ENCODE measurements around the gene SYNM.

SYNM gene

GRCh38 chr15:99167640-99168039 lies 62.8 kb downstream of the SYNM start:
- Histone ChIP-seq H3K9me3 (ENCODE audit: low read length) (no peaks in the 10 kb centered on the region), H3K9ac (ENCODE audit: low read length) (peak overlapping the region; percentile 68), H3K27me3 (ENCODE audit: control insufficient read depth in 1 of 2, insufficient read depth in 2 of 2, low read length in 2 of 2) (no peaks in the 10 kb centered on the region), H3K36me3 (ENCODE audit: insufficient read depth, low read length) (no peaks in the 10 kb centered on the region), H3K4me1 (ENCODE audit: insufficient read depth, low read length) (peaks cover 61% of the 10 kb centered on the region), H3K27ac (ENCODE audit: low read depth, low read length) (peak overlapping the region; percentile 96), H3K4me3 (ENCODE audit: low read depth in 1 of 2, low read length in 2 of 2) (no peak overlapping the region)

GRCh38 chr15:99168601-99169580 lies 64.0 kb downstream of the SYNM start:
- no peaks in the 10 kb centered on the region for H3K9me3 ChIP-seq (ENCODE audit: low read length)
- H3K36me3 ChIP-seq (ENCODE audit: insufficient read depth, low read length): no peaks in the 10 kb centered on the region
- peaks cover 65% of the 10 kb centered on the region for H3K4me1 ChIP-seq (ENCODE audit: insufficient read depth, low read length)
- no peak overlapping the region for H3K4me3 ChIP-seq (ENCODE audit: low read depth in 1 of 2, low read length in 2 of 2)
- H3K27ac ChIP-seq (ENCODE audit: low read depth, low read length): peak overlapping the region; percentile 96
- H3K9ac ChIP-seq (ENCODE audit: low read length): peak overlapping the region; percentile 68
- H3K27me3 ChIP-seq (ENCODE audit: control insufficient read depth in 1 of 2, insufficient read depth in 2 of 2, low read length in 2 of 2): no peaks in the 10 kb centered on the region

GRCh38 chr15:99169769-99170311 lies 65.0 kb downstream of the SYNM start:
- Histone ChIP-seq H3K9me3 (ENCODE audit: low read length) (no peaks in the 10 kb centered on the region), H3K36me3 (ENCODE audit: insufficient read depth, low read length) (no peaks in the 10 kb centered on the region), H3K9ac (ENCODE audit: low read length) (peak overlapping the region; percentile 68), H3K27ac (ENCODE audit: low read depth, low read length) (peak overlapping the region; percentile 96), H3K4me1 (ENCODE audit: insufficient read depth, low read length) (peaks cover 69% of the 10 kb centered on the region), H3K4me3 (ENCODE audit: low read depth in 1 of 2, low read length in 2 of 2) (no peak overlapping the region), H3K27me3 (ENCODE audit: control insufficient read depth in 1 of 2, insufficient read depth in 2 of 2, low read length in 2 of 2) (no peaks in the 10 kb centered on the region)

GRCh38 chr15:99170476-99171065 lies 65.7 kb downstream of the SYNM start:
- Histone ChIP-seq H3K9ac (ENCODE audit: low read length) (peak overlapping the region; percentile 12), H3K27me3 (ENCODE audit: control insufficient read depth in 1 of 2, insufficient read depth in 2 of 2, low read length in 2 of 2) (no peaks in the 10 kb centered on the region), H3K27ac (ENCODE audit: low read depth, low read length) (peak overlapping the region; percentile 96), H3K9me3 (ENCODE audit: low read length) (no peaks in the 10 kb centered on the region), H3K36me3 (ENCODE audit: insufficient read depth, low read length) (no peaks in the 10 kb centered on the region), H3K4me3 (ENCODE audit: low read depth in 1 of 2, low read length in 2 of 2) (no peak overlapping the region), H3K4me1 (ENCODE audit: insufficient read depth, low read length) (peaks cover 69% of the 10 kb centered on the region)

GRCh38 chr15:99172171-99172570 lies 67.3 kb downstream of the SYNM start:
- Histone ChIP-seq H3K36me3 (ENCODE audit: insufficient read depth, low read length) (no peaks in the 10 kb centered on the region), H3K27ac (ENCODE audit: low read depth, low read length) (peak overlapping the region; percentile 96), H3K4me3 (ENCODE audit: low read depth in 1 of 2, low read length in 2 of 2) (no peak overlapping the region), H3K4me1 (ENCODE audit: insufficient read depth, low read length) (peaks cover 78% of the 10 kb centered on the region), H3K9ac (ENCODE audit: low read length) (no peak overlapping the region), H3K27me3 (ENCODE audit: control insufficient read depth in 1 of 2, insufficient read depth in 2 of 2, low read length in 2 of 2) (no peaks in the 10 kb centered on the region), H3K9me3 (ENCODE audit: low read length) (no peaks in the 10 kb centered on the region)

- H3K27ac ChIP-seq (ENCODE audit: low read depth, low read length): peak overlapping the region; percentile 96
- H3K4me1 ChIP-seq (ENCODE audit: insufficient read depth, low read length): peaks cover 72% of the 10 kb centered on the region
- no peaks in the 10 kb centered on the region for H3K36me3 ChIP-seq (ENCODE audit: insufficient read depth, low read length)
- H3K9me3 ChIP-seq (ENCODE audit: low read length): no peaks in the 10 kb centered on the region
- no peak overlapping the region for H3K9ac ChIP-seq (ENCODE audit: low read length)
- H3K27me3 ChIP-seq (ENCODE audit: control insufficient read depth in 1 of 2, insufficient read depth in 2 of 2, low read length in 2 of 2): no peaks in the 10 kb centered on the region
- H3K4me3 ChIP-seq (ENCODE audit: low read depth in 1 of 2, low read length in 2 of 2): no peak overlapping the region
Measured at GRCh38 chr15:99172989-99173388, 68.1 kb downstream of the SYNM start.

- Histone ChIP-seq H3K9ac (ENCODE audit: low read length) (peak overlapping the region; percentile 72), H3K27ac (ENCODE audit: low read depth, low read length) (peak overlapping the region; percentile 96), H3K27me3 (ENCODE audit: control insufficient read depth in 1 of 2, insufficient read depth in 2 of 2, low read length in 2 of 2) (no peaks in the 10 kb centered on the region), H3K4me1 (ENCODE audit: insufficient read depth, low read length) (peaks cover 63% of the 10 kb centered on the region), H3K4me3 (ENCODE audit: low read depth in 1 of 2, low read length in 2 of 2) (peak overlapping the region in 1 of 2 donors; percentile 3), H3K36me3 (ENCODE audit: insufficient read depth, low read length) (no peaks in the 10 kb centered on the region), H3K9me3 (ENCODE audit: low read length) (no peaks in the 10 kb centered on the region)
Measured at GRCh38 chr15:99174567-99175395, 69.9 kb downstream of the SYNM start.

GRCh38 chr15:99176757-99177156 lies 71.9 kb downstream of the SYNM start:
- Histone ChIP-seq H3K4me1 (ENCODE audit: insufficient read depth, low read length) (peaks cover 66% of the 10 kb centered on the region), H3K36me3 (ENCODE audit: insufficient read depth, low read length) (no peaks in the 10 kb centered on the region), H3K9ac (ENCODE audit: low read length) (no peak overlapping the region), H3K27me3 (ENCODE audit: control insufficient read depth in 1 of 2, insufficient read depth in 2 of 2, low read length in 2 of 2) (no peaks in the 10 kb centered on the region), H3K9me3 (ENCODE audit: low read length) (no peaks in the 10 kb centered on the region), H3K27ac (ENCODE audit: low read depth, low read length) (peak overlapping the region; percentile 96), H3K4me3 (ENCODE audit: low read depth in 1 of 2, low read length in 2 of 2) (no peak overlapping the region)

GRCh38 chr15:99177679-99178078 lies 72.8 kb downstream of the SYNM start:
- Histone ChIP-seq H3K27ac (ENCODE audit: low read depth, low read length) (peak overlapping the region; percentile 96), H3K4me3 (ENCODE audit: low read depth in 1 of 2, low read length in 2 of 2) (no peak overlapping the region), H3K36me3 (ENCODE audit: insufficient read depth, low read length) (no peaks in the 10 kb centered on the region), H3K9me3 (ENCODE audit: low read length) (no peaks in the 10 kb centered on the region), H3K9ac (ENCODE audit: low read length) (no peak overlapping the region), H3K4me1 (ENCODE audit: insufficient read depth, low read length) (peaks cover 75% of the 10 kb centered on the region), H3K27me3 (ENCODE audit: control insufficient read depth in 1 of 2, insufficient read depth in 2 of 2, low read length in 2 of 2) (no peaks in the 10 kb centered on the region)

GRCh38 chr15:99180086-99180963 lies 75.4 kb downstream of the SYNM start:
- Histone ChIP-seq H3K27me3 (ENCODE audit: control insufficient read depth in 1 of 2, insufficient read depth in 2 of 2, low read length in 2 of 2) (no peaks in the 10 kb centered on the region), H3K27ac (ENCODE audit: low read depth, low read length) (peak overlapping the region; percentile 39), H3K4me3 (ENCODE audit: low read depth in 1 of 2, low read length in 2 of 2) (no peak overlapping the region), H3K9ac (ENCODE audit: low read length) (no peak overlapping the region), H3K9me3 (ENCODE audit: low read length) (no peaks in the 10 kb centered on the region), H3K36me3 (ENCODE audit: insufficient read depth, low read length) (no peaks in the 10 kb centered on the region), H3K4me1 (ENCODE audit: insufficient read depth, low read length) (peaks cover 58% of the 10 kb centered on the region)

Measured in muscle layer of colon (tissue), 2 donors.